MV-4-11 (cell line): Measurements from ENCODE around the gene KLHL40.
A peak's percentile ranks its signal among the peaks of the same experiment; 100 is the strongest.

Source experiments
- DNase-seq: peaks from one replicate; lab custom pipeline; 2025; lab: John Stamatoyannopoulos, UW

KLHL40 gene

GRCh38 chr3:42656680-42657610 is 28.4 kb upstream of the KLHL40 start:
- no peak for DNase-seq

DNA sequence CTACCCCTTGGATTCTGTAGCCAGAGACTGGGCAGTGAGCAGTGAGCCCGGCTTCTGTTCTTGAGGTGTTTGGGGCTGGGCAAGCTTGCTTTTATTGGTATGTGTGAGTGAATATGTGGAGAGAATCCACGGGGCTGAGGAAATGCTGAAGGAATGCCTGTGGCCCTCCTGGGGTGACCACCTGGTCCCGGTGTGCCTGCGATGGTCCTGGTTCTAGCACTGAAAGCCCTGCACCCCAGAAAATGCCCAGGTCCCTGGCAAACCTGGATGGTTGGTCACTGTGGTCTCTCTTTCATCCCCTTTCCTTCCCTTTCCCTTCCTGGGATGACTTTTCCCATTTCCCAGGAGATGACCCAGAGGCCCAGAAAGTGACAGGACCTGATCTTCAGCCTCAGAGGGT is 27.7 kb upstream of the KLHL40 start:
- DNase-seq = no peak

DNA sequence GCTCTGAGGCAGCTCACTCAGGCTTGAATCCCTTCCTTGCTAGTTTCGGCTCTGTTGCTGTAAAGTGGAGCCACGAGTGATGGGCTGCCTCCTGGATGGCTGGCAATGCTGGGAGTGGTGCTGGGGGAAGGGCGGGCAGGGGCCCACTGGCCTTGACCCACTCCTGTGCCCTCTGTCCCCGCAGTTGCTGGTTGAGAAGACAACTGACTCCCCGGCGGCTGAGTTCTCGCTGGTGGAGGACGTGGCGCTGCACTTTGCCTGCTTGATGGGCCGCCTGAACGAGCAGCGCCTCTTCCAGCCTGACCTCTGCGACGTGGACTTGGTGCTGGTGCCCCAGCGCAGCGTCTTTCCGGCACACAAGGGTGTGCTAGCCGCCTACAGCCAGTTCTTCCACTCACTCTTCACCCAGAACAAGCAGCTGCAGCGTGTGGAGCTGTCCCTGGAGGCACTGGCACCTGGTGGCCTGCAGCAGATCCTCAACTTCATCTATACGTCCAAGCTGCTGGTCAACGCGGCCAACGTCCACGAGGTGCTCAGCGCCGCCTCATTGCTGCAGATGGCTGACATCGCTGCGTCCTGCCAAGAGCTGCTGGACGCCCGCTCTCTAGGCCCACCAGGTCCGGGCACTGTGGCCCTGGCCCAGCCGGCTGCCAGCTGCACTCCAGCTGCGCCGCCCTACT is 27.1 kb upstream of the KLHL40 start:
- DNase-seq = no peak

DNA sequence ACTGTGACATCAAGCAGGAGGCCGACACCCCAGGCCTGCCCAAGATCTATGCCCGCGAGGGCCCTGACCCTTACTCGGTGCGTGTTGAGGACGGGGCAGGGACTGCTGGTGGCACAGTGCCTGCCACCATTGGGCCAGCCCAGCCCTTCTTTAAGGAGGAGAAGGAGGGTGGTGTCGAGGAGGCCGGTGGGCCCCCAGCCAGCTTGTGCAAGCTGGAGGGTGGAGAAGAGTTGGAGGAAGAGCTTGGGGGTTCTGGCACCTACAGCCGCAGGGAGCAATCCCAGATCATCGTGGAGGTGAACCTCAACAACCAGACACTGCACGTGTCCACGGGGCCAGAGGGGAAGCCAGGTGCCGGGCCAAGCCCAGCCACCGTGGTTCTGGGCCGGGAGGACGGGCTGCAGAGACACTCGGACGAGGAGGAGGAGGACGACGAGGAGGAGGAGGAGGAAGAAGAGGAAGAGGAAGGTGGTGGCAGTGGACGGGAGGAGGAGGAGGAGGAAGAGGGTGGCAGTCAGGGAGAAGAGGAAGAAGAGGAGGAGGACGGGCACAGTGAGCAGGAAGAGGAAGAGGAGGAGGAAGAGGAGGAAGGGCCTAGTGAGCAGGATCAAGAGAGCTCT is 26.5 kb upstream of the KLHL40 start:
- DNase-seq = peak; percentile 8

DNA sequence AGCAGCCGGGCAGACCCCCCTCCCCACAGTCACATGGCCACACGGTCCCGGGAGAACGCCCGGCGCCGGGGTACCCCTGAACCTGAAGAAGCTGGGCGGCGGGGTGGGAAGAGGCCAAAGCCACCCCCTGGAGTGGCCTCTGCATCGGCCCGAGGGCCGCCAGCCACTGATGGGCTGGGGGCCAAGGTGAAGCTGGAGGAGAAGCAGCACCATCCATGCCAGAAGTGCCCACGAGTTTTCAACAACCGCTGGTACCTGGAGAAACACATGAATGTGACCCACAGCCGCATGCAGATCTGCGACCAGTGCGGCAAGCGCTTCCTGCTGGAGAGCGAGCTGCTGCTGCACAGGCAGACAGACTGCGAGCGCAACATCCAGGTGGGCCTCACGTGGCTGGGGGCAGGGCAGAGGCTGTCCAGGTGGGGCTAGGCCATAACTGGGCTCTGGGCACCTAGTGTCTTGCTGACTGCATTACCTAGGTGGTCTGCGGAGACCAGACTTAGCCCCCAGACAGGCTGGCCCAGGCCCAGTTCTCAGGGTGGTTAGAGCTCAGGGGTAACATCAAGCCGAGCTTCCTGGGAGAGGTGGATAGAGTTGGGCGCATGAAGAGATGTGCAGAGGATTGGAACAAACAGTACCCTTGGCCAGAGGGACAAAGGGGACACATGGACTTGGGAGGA is 25.7 kb upstream of the KLHL40 start:
- no peak for DNase-seq

DNA sequence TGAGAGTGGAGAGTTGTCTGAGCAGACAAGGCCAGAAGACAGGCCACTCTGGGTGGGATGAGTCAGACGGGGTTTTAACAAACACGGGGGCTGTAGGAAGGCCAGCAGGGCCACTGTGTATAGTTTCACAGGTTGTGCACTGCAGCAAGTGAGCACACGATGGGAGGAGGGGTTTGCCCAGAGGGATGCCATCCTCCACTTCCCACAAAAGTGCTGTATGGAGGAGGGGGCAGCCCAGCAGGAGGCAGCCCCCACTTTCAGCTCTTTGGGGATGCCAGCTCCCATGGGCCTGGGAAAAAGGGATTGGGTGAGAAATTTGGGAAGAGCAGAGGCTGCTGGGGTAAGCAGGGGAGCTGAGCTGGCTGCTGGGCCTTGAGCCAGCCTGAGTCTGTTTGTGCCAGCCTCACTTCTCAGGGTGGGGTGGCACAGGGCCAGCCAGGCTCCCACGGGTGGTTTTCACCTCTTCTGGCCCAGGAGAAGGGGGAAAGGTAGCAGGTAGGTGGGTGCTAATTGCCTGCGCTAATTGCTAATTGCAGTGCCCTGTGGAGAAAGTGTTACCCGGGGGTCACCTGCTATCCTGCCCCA is 25.1 kb upstream of the KLHL40 start:
- no peak for DNase-seq

DNA sequence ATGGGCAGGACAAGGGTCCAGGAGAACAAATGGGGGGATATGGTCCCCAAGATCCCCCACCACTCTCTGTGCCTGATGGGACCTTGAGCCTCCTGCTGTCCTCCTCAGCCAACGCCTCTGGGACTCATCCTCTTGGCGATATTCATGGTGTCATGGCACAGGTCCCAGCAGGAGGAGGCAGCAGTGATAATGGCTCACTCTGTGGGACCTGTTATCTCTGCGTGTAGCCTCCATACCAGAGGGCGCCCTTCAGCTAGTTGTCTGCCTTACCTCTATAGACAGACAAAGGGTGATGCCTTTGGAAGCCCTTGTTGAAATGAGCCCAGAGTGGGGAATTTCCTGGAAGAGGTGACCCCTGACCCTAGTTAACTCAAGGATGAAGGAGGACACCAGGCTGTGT is 24.4 kb upstream of the KLHL40 start:
- DNase-seq = peak; percentile 15

GRCh38 chr3:42661593-42662022 is 23.7 kb upstream of the KLHL40 start:
- no peak for DNase-seq

GRCh38 chr3:42662037-42662812 is 23.1 kb upstream of the KLHL40 start:
- DNase-seq = no peak

- DNase-seq = no peak
Observed at GRCh38 chr3:42662813-42663535, 22.4 kb upstream of the KLHL40 start.

DNA sequence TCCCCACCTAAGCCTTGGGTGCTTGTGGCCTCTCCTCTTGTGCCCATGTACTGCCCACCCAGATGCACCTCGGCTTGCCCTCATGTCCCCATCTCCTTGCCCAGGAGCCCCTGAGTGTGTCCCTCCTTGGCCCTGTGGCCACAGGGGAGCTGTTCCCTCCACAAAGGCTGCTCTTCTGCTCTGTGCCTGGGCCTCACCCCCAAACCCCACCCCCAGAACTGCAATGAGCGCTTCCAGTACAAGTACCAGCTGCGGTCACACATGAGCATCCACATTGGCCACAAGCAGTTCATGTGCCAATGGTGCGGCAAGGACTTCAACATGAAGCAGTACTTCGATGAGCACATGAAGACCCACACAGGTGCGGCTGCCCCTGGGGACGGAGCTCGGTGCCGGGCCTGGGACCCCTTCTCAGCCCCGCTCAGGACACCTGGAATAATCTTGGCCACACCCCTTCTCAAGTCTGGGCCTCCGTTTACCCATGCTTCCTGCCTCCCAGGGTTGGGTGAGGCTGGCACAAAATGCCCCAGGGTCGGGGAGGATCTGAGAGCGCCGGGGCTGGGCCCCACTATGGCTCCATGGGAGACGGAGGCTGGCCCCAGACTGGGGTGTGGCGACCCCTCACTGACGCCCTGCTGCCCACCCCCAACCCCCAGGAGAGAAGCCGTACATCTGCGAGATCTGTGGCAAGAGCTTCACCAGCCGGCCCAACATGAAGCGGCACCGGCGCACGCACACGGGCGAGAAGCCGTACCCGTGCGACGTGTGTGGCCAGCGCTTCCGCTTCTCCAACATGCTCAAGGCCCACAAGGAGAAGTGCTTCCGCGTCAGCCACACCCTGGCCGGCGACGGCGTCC is 21.5 kb upstream of the KLHL40 start:
- no peak for DNase-seq

DNA sequence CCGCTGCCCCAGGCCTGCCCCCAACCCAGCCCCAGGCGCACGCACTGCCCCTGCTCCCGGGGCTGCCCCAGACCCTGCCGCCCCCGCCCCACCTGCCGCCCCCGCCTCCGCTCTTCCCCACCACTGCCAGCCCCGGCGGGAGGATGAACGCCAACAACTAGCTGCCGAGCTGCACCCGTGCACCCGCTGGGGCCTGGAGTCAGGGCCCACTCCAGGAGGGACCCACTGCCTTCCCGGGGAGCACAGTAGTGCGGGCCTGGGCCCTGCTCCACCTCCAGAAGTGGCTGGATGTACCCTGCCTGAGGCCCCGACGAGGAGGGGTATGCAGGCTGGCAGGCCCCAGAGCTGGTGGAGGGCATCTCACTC is 20.9 kb upstream of the KLHL40 start:
- no peak for DNase-seq

DNA sequence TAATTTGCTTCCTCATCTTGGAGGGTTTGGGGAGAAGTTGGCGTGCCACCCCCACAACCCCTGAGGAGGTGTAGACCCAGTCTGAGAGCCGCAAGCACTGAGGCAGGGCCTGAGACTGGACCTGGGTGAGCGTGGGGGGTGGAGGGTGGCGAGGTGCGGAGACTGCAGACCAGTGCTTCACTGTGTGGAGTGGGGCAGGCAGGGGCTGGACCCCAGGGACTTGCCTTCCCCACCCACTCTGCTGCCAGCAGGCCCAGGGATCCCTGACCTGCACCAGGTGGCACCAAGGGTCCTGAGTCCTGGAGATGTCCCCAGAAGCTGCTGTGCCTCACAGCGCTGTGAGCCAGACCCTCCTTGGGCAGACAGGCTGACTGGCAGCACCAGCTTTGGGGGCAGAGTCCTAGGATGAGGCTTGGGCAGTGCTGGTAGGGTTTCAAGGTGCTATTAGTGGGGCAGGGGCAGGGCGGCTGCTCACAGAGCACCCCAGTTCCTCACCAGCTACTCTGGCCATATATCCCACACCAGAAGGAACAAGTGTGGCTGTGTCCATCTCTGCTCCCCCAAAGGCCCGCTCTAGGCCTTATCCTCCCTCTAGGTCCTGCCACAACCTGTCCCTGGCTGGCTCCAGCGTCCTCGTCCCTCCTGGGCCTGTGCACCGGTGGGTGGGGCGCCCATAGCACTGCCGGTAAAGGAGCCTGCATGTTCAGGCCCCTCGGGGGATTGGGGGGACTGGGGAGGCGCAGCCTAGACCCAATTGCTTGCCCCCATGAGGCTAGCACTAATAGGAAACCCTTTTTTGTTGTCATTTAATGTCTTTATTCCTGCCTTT is 20.1 kb upstream of the KLHL40 start:
- no peak for DNase-seq

DNA sequence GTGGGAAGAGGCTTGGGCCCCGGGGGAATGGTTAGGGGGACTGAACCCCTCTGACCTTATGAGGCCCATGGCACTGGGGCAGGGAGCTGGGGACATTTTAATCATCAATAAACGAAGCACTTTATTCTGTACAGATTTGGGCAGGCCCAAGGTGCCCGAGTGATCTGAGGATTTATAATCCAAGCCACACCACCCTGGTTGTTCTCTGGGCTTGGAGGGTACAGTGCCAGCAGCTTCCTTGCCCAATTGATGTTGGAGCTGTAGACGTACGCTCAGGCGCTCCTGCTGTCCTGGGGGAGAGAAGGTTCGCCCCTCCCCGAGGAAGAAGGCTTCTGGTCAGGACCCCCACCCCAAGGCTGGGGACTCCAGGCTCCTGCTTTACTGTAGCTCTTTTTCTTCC is 19.3 kb upstream of the KLHL40 start:
- no peak for DNase-seq

- no peak for DNase-seq
Observed at GRCh38 chr3:42666577-42666998, 18.7 kb upstream of the KLHL40 start.

- no peak for DNase-seq
Observed at GRCh38 chr3:42667096-42667522, 18.2 kb upstream of the KLHL40 start.

- DNase-seq = no peak
Observed at GRCh38 chr3:42667523-42668412, 17.6 kb upstream of the KLHL40 start.

DNA sequence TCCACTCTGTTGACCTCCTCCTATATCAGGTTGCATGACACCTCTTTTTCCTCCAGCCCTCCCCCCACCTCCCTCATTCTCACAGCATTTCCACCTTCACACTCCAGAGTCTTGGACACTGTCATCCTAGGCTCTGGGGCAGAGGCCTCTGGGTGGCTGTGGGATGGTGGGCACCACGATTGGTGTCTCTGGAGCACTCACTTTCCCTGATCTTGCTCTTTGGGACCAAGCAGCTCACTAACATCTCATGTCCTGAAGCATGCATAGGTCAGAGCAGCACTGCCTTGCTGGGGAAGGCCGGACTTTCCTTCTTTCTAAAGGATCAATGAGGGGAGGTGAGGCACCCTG is 16.9 kb upstream of the KLHL40 start:
- no peak for DNase-seq
